ENCODE results near the gene SPSB1.

SPSB1 gene

GRCh38 chr1:9320520-9321479, 28.1 kb downstream of the SPSB1 start:
- DNase-seq: no peak

GRCh38 chr1:9321480-9321849, 28.8 kb downstream of the SPSB1 start:
- peak; percentile 38 for DNase-seq

DNA sequence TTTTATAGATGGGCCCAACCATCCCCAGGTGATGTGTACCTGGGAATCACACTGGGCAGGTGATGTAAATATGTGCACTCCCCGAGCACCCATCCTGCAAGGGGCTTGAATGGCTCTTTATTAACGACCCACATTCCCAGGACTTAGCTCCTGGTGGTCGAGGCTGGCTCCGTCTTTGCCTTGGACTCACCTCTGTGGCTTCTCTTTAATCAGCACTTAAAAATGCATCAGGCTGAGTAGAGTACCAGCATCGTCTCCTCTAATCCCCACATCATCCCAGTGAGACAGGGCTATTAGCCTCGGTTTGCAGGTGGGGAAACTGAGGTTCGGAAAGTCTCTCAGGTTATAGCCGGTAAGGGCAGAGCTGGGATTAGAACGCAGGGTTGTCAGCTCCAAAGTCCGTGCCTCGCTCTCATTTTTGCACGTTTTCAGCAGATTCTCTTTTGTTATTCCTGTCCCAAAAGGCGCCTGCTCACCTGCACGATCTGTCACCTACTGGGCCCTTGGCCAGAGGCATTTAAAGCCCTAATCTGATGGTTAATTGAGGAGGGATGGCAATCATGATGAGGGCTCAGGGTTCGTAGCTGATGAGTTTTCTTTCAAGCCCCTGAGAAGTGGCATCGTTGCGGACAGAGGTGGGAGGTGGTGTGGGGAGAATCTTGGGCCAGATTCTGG, 29.4 kb downstream of the SPSB1 start:
- no peak for DNase-seq

DNA sequence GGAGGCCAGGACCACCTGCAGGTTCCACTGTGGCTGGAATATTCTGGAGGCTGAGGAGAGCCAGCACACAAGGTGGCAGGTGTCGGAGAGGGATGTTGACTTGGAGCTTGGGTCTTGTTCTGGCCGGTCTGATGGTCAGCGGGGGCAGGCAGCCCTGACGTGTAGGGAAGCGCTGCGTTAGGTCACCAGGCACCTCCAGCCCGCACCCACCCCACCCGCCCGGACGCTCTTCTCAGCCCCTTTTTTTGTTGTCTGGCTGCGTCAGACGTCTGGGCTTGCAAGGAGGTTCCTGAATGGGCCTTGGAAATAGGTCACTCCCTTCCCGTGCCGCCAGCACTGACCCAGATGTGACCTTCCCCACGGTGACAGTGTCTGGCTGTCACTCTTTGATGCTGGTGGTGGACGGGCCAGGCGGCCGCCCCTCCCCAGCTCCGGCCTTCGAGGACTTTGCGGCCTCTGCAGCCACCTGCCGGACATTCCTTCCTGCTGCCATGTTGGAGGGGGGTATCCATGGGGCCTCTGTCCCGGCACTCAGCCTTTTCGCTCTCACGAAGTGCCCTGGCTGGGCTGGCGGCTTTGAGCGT, 30.1 kb downstream of the SPSB1 start:
- no peak for DNase-seq

DNA sequence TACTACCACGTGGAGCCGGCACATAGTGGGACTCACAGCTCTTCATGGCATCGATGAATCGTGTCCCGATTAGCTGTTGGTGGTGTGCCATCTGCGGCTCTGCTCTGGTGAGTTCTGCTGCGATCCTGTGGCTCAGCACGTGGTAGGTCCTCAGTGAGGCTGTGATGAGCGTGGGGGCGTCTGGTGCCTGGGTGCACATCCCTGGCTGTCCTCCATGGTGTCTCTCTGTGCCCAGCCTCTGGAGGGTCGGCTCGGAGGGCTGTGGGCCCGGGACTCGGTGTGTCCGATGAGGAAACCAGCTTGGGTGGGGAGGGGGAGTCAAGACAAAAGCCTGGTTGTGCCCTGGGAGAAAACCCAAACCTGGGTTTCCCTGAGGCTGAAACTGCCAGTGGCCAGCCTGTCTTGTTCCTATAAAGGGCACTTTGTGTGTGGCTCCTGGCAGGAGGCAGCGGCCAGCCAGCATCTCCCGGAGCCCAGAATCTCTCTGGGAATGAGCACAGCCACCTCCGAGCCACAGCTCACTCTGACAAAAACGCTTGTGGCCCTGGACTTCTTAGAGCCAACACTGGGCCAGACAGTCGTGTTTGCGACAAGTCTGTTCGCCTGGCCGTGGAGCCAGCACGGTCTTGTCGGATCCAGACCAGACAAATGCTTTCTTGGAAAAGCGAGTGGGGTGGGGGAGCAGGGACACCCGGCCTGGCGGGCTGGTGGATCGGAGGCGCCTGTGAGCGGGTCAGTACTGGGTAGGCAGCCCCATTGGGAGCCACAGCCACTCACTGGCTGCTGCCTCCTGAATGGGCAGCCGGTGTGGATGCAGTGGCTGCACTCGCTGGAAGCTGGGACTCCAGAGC, 31.8 kb downstream of the SPSB1 start:
- no peak for DNase-seq

- no peak for DNase-seq
Measured at GRCh38 chr1:9326596-9326995, 33.9 kb downstream of the SPSB1 start.

GRCh38 chr1:9328201-9328600, 35.5 kb downstream of the SPSB1 start:
- DNase-seq: no peak

DNA sequence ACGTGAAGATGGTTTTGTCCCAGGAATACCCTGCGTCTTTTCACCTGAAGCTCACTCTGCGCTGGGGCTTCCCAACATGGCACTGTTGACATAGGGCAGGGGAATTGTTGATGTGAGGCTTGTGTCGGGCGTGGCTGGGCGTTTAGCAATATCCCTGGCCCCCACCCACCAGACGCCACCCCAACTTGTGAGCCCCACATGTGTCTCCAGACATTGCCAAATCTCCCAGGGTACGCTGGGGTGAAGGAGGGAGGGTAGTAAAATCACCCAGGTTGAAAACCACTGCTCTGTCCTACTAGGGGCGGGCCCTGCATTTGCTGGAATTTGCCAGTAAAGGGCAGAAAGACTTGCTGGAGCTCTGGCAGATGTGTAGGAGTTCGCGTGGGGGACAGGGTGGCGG, 36.0 kb downstream of the SPSB1 start:
- DNase-seq: no peak

DNA sequence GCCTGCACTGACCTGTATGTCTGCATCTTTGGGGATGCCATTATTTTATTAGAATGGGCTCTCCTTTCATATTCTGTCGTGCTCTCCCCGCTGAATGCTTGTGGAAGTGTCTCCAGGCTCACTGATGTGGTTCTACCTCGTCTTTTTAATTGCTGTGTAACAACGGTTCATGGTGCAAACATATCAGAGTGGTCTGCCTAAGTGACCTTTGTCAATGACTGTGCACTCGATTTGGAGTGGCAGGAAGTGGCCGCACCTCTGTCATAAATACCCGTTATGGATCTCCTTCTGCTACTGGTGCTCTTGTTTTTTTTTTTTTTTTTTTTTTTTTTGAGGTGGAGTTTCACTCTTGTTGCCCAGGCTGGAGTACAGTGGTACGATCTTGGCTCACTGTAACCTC, 38.3 kb downstream of the SPSB1 start:
- DNase-seq: no peak

DNA sequence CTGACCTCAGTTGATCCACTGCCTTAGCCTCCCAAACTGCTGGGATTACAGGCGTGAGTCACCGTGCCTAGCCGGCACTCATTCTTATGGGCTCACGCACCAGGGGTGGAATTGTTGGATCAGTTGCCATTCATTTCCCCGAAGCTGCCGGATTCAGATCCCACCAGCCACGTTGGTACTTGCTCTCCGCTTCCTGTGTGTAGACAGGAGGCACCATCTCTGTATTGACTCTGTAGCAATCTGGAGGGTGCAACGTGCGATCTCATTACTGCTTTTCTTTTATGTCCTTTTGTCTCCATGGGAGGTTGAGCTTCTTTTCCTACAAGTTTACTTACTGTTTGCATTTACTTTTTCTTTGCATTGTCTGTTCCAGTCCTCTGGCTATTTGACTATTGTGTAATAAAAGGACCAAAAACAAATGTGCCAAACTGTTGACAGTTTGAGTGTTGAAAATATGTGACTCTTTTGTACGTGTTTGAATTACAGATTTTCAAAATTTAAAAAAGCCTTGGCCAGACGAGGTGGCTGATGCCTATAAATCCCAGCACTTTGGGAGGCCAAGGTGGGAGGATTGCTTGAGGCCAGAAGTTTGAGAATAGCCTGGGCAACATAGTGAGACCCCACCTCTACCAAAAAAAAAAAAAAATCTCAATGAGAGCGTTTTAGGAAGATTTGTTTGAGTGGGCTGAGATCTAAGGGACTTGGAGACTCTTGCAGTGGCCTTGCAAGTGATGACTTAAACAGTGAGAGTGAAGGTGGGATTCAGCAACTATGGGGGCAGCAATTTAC, 39.1 kb downstream of the SPSB1 start:
- DNase-seq: no peak

GRCh38 chr1:9332513-9333143, 39.9 kb downstream of the SPSB1 start:
- DNase-seq: no peak

DNA sequence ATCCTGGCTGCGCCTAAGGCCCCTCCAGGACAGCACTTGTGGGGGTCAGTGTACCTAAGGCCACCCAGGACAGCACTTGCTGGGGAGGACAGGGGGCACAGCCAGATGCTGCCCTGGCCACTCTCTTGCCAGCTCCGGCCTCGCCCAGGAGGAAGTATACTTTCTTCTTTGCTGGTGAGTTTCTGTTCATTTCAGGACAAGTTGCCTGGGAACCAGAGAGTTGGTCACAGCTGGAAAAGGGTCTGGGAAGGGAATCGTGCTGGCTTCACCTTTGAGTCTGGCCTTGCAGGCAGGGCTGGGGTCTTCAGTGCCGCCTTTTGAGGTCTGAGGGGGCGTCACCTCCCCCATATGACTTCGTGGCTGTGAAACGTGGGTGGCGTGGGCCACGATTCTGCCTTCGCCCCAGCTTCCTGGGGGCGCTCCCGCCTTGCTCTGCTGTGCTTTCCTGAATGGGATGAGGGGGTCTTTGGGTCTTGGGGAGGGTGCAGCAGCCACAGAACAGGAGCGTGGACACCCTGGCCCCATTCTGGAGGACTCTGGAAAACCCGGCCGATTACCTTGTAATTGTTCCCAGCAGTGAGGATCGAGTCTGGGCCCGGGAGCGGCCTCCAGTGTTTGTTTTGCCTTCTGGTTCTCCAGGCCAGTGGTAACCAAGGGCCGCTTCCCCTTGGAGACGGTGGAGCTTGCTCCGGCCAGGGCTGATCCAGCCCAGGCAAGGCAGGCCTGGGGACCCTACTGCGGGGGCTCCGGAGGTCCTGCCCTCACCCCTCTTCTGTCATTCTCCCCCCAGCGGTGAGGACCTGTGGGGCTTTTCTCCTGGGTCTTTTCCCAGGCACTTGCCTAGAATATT, 45.9 kb downstream of the SPSB1 start:
- no peak for DNase-seq

DNA sequence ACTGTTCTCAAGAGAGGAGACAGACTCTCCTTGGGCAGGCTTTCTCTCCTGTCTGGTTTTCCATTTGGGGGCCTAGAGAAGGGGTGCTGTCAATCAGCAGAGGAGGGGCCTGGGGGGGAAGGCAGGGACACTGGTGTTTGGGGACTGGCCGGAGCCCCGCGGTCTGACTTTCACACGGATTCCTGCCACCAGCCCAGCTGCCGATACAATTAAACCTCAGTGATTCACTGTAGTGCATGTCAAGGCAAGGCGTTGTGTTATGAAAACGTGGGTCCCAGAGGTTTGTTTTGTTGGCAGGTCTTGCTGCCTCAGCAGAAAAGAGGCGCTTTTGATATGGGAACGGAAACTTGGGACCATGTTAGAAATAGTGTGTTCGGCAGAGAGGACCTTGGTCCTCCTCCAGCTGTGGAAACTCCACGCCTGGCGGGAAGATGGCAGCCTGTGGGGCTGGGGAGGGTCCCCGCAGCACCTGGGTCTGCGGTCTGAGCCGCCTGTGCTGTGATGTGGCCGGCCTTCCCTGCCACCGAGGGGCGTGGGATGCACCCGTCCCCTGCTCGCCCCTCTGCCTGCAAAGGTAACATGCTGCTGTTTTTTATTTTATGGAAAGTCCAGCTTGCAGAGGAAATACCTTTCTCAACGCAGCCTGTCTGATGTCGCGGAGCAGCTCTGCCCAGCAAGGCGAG, 47.6 kb downstream of the SPSB1 start:
- DNase-seq: no peak

GRCh38 chr1:9340864-9341263, 48.2 kb downstream of the SPSB1 start:
- peak; percentile 70 for DNase-seq

DNA sequence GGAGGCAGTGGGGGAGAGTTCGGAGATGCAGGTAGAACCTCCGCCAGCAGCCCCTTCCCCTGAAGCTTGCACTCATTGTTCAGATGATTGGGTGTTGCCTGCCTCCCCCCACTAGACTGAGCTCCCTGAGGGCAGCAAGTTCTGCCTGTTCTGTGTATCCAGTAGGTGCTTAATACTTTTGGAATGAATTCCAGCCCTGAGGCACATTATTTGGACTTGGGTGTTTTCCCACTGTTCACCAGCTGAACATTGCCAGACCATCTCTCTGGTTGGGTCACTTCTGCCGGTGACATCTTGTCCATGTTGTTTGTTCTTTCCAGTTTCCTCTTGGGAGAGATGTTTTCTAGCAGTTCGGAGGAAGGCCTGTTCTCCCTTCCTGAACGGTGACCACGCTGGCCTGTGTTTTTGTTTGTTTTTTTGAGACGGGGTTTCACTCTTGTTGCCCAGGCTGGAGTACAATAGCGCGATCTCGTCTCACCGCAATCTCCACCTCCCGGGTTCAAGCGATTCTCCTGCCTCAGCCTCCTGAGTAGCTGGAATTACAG, 48.7 kb downstream of the SPSB1 start:
- DNase-seq: no peak

GRCh38 chr1:9343269-9343668, 50.6 kb downstream of the SPSB1 start:
- DNase-seq: no peak

GRCh38 chr1:9344426-9345200, 51.9 kb downstream of the SPSB1 start:
- DNase-seq: no peak

DNA sequence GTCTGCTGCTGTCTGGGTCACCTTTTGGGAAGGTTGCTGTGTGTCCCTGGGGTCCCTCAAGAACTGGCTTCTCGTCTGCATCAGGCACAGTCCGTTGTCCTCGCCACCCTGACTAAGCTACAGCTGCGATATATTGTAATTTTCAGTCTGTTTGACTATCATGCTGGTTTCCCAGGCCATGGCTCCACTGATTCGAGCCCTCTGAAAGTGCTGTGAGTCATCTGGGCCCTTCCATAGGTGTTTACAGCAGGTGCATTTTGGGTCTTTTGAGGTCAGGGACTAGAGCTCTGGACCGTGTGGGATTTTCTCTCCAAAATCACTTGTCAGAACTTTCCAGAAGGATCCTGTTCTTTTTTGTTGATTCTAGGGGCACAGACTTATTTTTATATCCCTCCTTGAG, 52.8 kb downstream of the SPSB1 start:
- DNase-seq: no peak

- DNase-seq: no peak
Measured at GRCh38 chr1:9345922-9346321, 53.2 kb downstream of the SPSB1 start.

Measured in inflammatory macrophage treated with lipopolysaccharide for 4 hours (primary cell).